ENCODE data around the gene ABCA10.

DNA sequence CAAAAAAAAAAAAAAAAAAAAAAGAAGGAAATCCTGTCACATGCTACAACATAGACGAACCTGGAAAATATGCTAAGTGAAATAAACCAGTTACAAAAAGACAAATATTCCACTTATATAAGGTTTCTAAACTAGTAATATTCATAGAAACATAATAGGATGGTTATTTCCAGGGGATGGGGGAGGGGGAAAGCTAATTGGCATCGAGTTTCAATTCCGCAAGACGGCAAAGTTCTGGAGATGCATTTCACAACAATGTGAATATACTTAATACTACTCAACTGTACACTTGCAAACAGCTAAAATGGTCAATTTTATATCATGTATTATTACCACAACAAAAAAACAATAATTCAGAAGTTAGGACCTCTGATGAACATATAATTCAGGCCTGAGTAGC lies 130.0 kb downstream of the ABCA10 start:
- TF ChIP-seq, protein P1, sequence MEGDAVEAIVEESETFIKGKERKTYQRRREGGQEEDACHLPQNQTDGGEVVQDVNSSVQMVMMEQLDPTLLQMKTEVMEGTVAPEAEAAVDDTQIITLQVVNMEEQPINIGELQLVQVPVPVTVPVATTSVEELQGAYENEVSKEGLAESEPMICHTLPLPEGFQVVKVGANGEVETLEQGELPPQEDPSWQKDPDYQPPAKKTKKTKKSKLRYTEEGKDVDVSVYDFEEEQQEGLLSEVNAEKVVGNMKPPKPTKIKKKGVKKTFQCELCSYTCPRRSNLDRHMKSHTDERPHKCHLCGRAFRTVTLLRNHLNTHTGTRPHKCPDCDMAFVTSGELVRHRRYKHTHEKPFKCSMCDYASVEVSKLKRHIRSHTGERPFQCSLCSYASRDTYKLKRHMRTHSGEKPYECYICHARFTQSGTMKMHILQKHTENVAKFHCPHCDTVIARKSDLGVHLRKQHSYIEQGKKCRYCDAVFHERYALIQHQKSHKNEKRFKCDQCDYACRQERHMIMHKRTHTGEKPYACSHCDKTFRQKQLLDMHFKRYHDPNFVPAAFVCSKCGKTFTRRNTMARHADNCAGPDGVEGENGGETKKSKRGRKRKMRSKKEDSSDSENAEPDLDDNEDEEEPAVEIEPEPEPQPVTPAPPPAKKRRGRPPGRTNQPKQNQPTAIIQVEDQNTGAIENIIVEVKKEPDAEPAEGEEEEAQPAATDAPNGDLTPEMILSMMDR (conservative IDR thresholded peaks at IDR 0.05; ENCODE audit: low read depth, low read length): no peak
- no peak for TF ChIP-seq EZH2phosphoT487 (IDR thresholded peaks at IDR 0.05; ENCODE audit: borderline replicate concordance, low read length)
